Glutamatergic neuron (in vitro differentiated cells): ENCODE results near the gene USP47. TPM values are rescaled to one million over a fixed set of nuclear protein-coding genes. Genes with fewer than 3 reads are reported as not detected.
A peak's percentile ranks its signal among the peaks of the same experiment; 100 is the strongest.

Experiments used
- DNase-seq: peaks from one replicate; pipeline ENCODE4 v3.0.0; 2022
- H3K27ac Mint-ChIP-seq: one replicate; pipeline ENCODE4 v1.8.0; 2020; ENCODE audit warnings: mild to moderate bottlenecking, mixed read lengths, inconsistent platforms; ENCODE audit not compliant: unreplicated experiment
- H3K27me3 Mint-ChIP-seq: one replicate; pipeline ENCODE4 v1.8.0; 2020; ENCODE audit warnings: mild to moderate bottlenecking, moderate library complexity, mixed read lengths, inconsistent platforms; ENCODE audit not compliant: unreplicated experiment
- H3K36me3 Mint-ChIP-seq: one replicate; pipeline ENCODE4 v1.8.0; 2020; ENCODE audit warnings: mild to moderate bottlenecking, mixed read lengths, inconsistent platforms; ENCODE audit not compliant: unreplicated experiment
- H3K4me1 Mint-ChIP-seq: one replicate; pipeline ENCODE4 v1.8.0; 2020; ENCODE audit warnings: mild to moderate bottlenecking, low read depth, mixed read lengths, inconsistent platforms; ENCODE audit not compliant: unreplicated experiment
- H3K4me3 Mint-ChIP-seq: one replicate; pipeline ENCODE4 v1.8.0; 2020; ENCODE audit warnings: mild to moderate bottlenecking, mixed read lengths, inconsistent platforms; ENCODE audit not compliant: unreplicated experiment
- H3K9me3 Mint-ChIP-seq: one replicate; pipeline ENCODE4 v1.8.0; 2020; ENCODE audit warnings: mild to moderate bottlenecking, moderate library complexity, mixed read lengths, inconsistent platforms; ENCODE audit not compliant: unreplicated experiment
- CTCF ChIP-seq: fragments of 200-600 bp; sonication (generic); IDR thresholded peaks from one replicate; pipeline ENCODE4 v1.5.0; 2021; ENCODE audit not compliant: partially characterized antibody, unreplicated experiment
- long read RNA-seq: library from polyadenylated mRNA; unstranded; transcript quantifications from one replicate; pipeline ENCODE4 v2.0.0, GENCODE V29; 2020; ENCODE audit not compliant: unreplicated experiment
- total RNA-seq: library from RNA; stranded (reverse); fragmentation: NEBNext Ultra II Directional; extraction: Animal tissue kit (Norgen Biotek cat#: 25700); gene quantifications from one replicate; pipeline ENCODE4 v1.2.1, GENCODE V29; 2021; ENCODE audit not compliant: unreplicated experiment

The USP47 gene, protein sequence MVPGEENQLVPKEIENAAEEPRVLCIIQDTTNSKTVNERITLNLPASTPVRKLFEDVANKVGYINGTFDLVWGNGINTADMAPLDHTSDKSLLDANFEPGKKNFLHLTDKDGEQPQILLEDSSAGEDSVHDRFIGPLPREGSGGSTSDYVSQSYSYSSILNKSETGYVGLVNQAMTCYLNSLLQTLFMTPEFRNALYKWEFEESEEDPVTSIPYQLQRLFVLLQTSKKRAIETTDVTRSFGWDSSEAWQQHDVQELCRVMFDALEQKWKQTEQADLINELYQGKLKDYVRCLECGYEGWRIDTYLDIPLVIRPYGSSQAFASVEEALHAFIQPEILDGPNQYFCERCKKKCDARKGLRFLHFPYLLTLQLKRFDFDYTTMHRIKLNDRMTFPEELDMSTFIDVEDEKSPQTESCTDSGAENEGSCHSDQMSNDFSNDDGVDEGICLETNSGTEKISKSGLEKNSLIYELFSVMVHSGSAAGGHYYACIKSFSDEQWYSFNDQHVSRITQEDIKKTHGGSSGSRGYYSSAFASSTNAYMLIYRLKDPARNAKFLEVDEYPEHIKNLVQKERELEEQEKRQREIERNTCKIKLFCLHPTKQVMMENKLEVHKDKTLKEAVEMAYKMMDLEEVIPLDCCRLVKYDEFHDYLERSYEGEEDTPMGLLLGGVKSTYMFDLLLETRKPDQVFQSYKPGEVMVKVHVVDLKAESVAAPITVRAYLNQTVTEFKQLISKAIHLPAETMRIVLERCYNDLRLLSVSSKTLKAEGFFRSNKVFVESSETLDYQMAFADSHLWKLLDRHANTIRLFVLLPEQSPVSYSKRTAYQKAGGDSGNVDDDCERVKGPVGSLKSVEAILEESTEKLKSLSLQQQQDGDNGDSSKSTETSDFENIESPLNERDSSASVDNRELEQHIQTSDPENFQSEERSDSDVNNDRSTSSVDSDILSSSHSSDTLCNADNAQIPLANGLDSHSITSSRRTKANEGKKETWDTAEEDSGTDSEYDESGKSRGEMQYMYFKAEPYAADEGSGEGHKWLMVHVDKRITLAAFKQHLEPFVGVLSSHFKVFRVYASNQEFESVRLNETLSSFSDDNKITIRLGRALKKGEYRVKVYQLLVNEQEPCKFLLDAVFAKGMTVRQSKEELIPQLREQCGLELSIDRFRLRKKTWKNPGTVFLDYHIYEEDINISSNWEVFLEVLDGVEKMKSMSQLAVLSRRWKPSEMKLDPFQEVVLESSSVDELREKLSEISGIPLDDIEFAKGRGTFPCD (N-terminal part only)
- total RNA-seq, result 63.4 TPM
- long read RNA-seq, full-length matches to known transcripts, result 5 of 19 reads
- long read RNA-seq, partial matches to known transcripts, result 9 of 19 reads
- long read RNA-seq, other reads (novel, unspliced or antisense), result 5 of 19 reads

DNA sequence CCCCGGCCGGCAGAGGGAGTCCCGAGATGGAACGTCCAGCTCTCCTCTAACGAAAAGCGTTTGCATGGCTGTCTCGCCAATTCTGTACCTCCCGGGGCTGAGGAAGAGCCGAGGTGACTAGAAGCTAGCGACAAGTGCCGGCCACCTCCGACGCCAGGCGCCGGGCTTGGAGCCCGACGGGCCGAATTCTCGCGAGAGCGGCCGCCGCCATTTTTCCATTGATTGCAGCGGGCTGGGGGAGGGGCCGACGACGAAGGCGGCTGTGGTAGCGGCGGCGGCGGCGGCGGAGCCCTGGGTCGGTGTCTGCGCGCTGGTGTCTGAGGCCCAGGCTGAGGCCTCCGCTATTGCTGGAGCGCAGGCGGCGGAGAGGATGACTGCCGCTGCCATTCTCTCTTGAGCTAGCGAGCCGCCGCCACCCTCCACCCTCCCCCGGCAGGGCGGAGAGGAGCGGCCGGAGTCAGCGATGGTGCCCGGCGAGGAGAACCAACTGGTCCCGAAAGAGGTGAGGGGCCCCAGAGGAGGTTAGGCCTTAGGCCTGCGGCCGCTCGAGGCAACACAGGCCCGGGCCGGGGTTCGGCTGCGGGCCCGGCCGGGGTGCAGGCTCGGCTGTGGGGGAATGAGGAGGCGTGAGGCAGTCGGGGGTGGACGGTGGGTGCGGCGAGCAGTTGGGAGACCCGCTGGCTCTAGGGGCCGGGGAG lies at the start of gene USP47:
USP47 (plus strand) TSS at position 250 of the 698 bp plus-strand sequence; CDS start at position 464, 214 bp downstream.
- Mint-ChIP-seq H3K4me1 (peaks cover 19% of the 10 kb centered on the region), H3K36me3 (no peaks in the 10 kb centered on the region), H3K27ac (no peak within 1 kb of the TSS), H3K27me3 (peaks cover 2% of the 10 kb centered on the region), H3K4me3 (no peak within 1 kb of the TSS), H3K9me3 (peaks cover 3% of the 10 kb centered on the region)
- DNase-seq, result peak; percentile 98
- TF ChIP-seq CTCF, result peak; percentile 46

GRCh38 chr11:11793073-11793472 lies 48.7 kb upstream of the USP47 start:
- Mint-ChIP-seq H3K4me3 (no peak overlapping the region), H3K4me1 (peaks cover 3% of the 10 kb centered on the region), H3K27ac (no peak overlapping the region), H3K9me3 (peaks cover under 1% of the 10 kb centered on the region), H3K36me3 (no peaks in the 10 kb centered on the region), H3K27me3 (no peaks in the 10 kb centered on the region)
- no peak for DNase-seq
- no peak for TF ChIP-seq CTCF

DNA sequence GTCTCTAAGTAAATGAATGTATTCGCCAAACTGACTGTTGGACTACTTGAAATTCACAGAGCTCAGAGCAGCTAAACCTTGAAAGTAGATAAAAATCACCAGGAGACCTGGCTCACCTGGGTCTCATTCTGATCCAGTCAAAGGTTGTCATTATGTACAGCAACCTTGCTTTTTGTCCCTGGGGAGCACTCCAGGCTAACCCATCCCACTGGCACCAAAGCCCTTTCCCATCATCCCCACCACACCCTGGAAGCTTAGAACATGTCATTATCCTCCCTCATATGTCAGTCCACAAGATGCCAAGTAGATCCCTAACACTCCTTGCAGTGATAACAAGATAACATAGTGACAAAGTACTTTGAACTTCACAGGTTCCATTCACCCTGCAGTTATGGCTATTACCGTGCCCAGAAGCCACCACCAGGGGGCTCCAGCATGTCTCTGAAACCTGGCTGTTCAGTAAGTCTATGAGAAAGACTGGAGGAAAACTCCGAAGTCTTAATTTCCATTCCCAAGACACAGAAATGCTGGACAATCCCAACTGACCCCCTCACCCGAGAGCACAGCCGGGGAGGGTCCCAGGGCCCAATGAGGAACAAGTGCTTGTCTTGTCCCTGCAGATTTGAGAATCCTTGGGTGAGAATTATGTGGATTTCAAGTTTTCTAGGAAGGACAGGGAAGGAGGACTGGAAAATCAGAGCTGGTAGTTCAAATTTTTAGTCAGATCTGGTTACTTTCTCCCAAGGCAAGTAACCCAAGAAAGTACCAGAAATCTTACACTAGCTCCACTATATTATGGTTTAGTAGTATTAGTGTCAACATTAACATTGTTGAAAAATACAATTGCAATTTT lies 43.0 kb upstream of the USP47 start:
- TF ChIP-seq CTCF, result peak; percentile 97
- Mint-ChIP-seq H3K27ac (no peak overlapping the region), H3K27me3 (peaks cover 2% of the 10 kb centered on the region), H3K4me3 (no peak overlapping the region), H3K4me1 (no peaks in the 10 kb centered on the region), H3K36me3 (no peaks in the 10 kb centered on the region), H3K9me3 (no peaks in the 10 kb centered on the region)
- DNase-seq, result peak; percentile 88

DNA sequence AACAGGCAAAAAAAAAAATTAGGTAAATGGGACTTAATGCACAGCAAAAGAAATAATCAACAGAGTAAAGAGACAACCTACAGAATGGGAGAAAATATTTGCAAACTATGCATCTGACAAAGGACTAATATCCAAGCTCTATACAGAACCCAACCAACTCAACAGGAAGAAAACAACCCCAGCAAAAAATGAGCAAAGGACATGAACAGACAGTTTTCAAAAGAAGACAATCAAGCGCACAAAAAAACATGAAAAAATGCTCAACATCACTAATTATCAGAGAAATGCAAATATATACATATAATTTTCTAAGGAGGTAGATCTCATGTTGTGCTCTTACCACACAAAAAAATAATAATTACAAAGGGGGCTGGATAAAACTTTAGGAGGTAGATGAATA lies 36.5 kb upstream of the USP47 start:
- H3K4me3 Mint-ChIP-seq, result no peak overlapping the region
- H3K4me1 Mint-ChIP-seq, result peaks cover 7% of the 10 kb centered on the region
- no peak for TF ChIP-seq CTCF
- DNase-seq, result no peak
- H3K9me3 Mint-ChIP-seq, result no peaks in the 10 kb centered on the region
- H3K27me3 Mint-ChIP-seq, result peaks cover 2% of the 10 kb centered on the region
- no peaks in the 10 kb centered on the region for H3K36me3 Mint-ChIP-seq
- H3K27ac Mint-ChIP-seq, result no peak overlapping the region
